NCI-H1048 (cell line): Measurements from ENCODE around the gene MFF.
A peak's percentile ranks its signal among the peaks of the same experiment; 100 is the strongest.
"Not testable (repeated sequence)": the region's sequence is repeated elsewhere in the genome, so short reads cannot be mapped to it uniquely, and the experiment has no call there.

Experiments
- DNase-seq: peaks from one replicate; lab custom pipeline; 2025; lab: John Stamatoyannopoulos, UW

The MFF gene

GRCh38 chr2:227377467-227378351 is 52.7 kb downstream of the MFF start:
- no peak for DNase-seq

DNA sequence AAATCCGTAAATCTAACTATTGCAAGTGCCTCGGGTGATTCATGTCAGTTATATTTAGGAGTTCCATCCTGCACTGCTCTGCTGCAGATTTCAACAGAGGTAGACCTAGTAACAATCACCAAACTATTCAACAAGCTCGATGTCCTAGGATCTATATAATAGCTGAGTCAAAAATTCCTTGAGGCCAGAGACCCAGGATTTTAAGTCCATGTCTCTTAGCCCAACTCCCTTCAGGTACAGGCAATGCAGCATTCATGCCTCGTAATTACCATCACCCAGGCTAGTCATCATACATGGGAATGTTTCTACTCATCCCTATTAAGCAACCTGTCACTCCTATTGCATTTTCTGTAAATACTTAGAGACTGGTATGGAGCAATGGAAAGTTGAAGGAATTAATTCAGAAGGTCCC is 53.3 kb downstream of the MFF start:
- no peak for DNase-seq

- DNase-seq: no peak
Observed at GRCh38 chr2:227379095-227379494, 54.0 kb downstream of the MFF start, which contains the start of gene TM4SF20. TM4SF20 (minus strand) TSS chr2:227379306; CDS start chr2:227379268, 38 bp downstream.

DNA sequence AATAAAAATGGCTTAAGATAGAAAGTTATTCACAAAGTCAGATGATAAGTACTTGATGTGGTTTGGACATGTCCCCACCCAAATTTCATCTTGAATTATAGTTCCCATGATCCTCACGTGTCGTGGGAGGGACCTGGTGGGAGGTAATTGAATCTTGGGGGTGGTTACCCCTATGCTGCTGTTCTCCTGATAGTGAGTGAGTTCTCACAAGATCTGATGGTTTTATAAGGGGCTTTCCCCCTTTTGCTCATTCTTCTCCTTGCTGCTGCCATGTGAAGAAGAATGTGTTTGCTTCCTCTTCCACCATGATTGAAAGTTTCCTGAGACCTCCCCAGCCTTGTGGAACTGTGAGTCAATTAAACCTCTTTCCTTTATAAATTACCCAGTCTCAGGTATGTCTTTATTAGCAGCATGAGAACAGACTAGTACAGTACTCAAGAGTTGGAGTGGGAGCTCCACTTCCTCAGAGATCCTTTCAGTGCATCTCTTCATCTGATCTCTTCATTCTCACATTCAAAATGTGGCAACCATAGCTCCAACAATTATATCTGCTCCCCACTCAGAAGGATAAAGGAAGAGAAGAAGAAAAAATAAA is 57.3 kb downstream of the MFF start:
- not testable (repeated sequence) for DNase-seq

DNA sequence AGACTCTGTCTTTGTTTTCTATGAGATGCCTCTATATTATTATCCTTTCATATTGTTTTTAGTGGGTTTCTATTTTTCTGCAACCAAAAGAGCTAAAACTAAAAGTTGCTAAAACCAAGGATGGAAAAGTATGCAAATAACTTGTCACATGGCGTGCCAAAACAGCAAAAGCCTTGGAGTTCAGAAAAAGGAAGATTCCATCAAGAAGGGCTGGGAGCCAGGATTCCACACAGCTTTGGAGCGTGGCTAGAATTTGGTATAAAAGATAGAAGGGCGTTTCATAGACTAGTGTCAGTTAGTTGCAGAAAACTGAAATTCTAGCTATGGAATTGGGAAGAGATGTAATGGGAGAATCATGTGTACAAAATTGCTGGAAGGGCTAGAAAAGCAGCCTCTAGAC is 58.6 kb downstream of the MFF start:
- DNase-seq: no peak

GRCh38 chr2:227386630-227387029 is 61.6 kb downstream of the MFF start:
- no peak for DNase-seq

DNA sequence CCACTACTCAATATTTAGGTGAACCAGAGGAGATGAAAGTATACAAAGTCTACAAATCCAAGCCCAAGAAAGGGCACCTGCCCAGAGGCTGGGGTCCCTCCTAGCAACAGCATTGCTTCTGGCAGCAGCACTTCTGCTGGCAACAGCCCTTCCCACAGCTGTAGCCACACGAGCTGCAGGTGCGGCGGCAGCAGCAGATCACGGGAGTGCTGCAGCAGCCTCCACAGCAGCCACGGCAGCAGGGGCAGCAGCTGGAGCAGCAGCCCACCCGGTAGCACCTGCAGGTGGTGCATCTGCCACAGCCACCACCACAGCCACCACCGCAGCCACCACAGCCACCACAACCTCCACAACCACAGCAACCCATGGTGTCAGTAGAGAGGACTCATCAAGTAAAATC is 62.5 kb downstream of the MFF start, which contains the start of gene SCYGR1:
Gene SCYGR1, minus strand, starts transcription at position 367 of the 400 bp plus-strand sequence. Its CDS starts 0 bp downstream, at position 367.
- DNase-seq: not testable (repeated sequence)

- no peak for DNase-seq
Observed at GRCh38 chr2:227388537-227389011, 63.5 kb downstream of the MFF start.

DNA sequence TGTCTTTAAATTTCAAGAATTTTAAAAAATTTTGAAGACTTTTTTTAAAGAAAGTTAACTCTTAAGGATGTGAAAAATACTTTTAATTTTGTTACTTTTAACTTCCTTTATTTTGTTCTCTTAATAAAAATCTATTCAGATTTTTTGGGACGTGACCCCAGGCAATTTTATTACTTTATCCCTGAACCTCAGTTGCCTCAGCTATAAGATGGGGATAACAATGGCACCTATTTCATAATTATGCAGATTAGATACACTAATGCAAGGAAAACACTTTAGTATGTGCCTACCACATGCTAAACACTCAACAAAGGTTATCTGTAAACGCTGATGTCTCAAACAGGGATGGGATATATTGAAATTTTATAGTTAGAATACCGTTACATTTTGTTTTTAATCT is 64.2 kb downstream of the MFF start:
- DNase-seq: no peak

GRCh38 chr2:227389661-227390060 is 64.6 kb downstream of the MFF start:
- DNase-seq: no peak

DNA sequence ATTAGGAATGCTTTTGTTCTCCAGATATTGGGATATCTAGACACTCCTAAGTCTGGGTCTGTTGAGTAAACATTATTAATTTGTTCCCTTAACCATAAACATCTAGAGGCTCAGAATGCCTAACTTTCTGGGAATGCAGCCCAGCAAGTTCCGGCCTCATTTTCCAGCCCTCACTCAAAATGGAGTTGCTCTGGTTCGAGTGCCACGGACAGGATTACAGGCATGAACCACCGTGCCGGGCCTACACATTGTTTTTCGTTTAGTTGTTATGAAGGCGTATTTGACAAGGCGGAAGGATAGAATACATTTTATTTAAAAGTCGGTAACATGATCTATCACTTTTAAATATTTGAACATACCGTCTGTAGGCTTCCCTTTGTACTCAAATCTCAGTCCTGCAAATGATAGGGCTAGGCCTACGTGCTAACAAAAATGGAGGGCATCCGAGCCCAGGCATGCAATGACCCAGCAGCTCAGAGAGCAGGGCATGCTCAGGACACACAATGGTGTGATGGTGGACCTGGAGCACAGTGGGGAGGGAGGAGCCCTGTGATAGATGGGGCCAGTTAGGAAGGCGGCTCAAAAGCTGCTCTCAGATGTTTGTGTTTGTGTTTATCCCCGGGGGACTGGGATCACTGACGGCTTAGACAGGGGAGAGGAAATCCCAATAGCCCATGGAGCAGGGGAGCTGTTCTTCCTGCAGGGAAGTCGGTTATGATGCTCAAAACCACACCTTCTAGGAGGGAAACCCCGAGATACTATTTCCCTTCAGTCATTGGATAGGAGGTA is 65.6 kb downstream of the MFF start:
- no peak for DNase-seq

DNA sequence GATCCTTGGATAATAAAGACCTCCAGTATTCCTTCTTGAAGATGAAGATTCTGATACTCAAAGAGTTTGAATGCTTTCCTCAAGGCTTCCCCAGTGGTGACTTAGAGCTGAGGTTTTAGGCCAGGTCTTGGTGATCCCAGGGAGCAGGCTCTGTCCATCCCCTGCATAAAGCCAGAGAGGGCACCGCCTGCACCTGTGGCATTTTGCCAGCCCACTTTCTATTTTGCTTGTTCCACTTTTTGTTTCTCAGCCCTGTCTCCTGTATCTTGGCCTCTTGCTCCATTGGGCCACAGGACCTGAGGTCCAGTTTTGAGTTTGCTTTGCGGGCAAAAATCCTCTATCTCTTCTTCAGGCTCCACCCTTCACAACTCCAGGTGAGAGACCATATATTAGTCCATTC is 69.3 kb downstream of the MFF start:
- DNase-seq: no peak

DNA sequence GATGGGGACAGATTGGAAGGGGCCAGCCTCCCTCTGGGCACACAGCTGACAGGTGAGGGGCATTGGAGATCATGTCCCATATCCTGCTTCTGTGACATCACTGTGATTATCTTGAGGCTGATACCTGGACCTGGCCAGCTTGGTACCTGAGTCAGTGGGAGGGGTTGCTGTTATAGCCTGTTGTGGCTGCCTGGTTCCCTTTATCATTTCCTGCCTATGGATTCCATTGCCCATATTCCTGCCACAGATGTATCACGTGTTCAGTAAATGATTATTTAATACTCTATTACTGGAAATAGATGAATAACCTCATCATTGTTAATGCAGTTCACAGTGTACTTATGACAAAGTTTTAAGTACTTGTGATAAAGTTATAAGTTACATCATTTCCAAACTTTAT is 70.5 kb downstream of the MFF start:
- no peak for DNase-seq

- DNase-seq: no peak
Observed at GRCh38 chr2:227397562-227397961, 72.5 kb downstream of the MFF start.

DNA sequence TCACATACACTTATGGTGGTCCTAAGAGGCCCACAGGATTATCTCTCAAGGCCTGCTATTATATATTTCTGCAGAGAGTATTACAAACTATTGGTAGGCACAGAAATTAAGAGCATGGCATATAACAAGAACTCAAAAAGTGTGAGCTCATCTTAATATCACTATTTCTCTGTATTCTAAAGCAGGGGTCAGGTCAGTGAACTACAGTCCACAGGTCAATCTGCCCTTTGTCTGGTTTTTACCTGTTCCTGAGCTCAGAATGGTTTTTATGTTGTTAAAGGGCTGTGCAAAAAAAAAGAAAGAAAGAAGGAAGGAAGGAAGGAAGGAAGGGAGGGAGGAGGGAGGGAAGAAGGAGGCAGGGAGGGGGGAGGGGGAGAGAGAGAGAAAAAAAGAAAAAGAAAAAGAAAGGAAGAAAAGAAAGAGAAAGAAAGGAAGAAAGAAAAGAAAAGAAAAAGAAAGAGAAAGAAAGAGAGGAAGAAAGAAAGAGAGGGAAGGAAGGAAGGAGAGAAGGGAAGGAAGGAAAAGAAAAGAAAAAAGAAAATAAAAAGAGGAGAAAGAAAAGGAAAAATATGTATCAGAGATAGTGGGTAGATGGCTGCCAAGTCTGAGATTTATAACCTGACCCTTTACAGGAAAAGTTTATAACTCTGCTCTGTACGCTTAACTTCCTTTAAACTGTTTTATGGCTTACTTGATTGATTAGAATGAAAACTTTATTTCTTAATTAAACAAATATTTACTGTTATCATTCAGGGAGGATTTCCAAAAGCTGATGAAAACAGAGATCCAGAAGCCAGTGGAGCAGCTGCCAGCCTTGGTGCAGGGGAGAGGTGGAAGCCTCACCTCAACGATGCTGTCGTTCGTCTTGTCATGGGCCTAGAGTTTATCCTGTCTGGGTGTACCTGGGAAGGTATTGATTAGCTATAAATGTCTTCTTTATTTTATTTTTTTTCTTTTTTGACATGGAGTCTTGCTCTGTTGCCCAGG is 73.9 kb downstream of the MFF start:
- DNase-seq: no peak

- no peak for DNase-seq
Observed at GRCh38 chr2:227401550-227401949, 76.5 kb downstream of the MFF start.

DNA sequence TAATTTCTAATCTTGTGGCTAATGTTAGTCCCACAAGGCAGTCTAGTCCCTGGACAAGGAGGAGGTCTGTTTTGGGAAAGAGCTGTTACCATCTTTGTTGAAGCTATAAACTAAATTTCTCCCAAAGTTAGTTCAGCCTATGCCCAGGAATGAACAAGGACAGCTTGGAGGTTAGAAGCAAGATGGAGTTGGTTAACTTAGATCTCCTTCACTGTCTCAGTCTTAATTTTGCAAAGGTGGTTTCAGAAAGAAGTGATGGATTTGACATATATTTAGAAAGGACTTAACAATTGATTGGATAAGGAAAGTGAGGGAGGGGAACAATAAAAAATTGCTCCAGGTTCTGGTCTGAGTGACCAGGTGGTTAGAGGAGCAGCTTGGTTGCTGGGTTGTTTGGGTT is 77.3 kb downstream of the MFF start:
- no peak for DNase-seq

GRCh38 chr2:227402959-227403358 is 77.9 kb downstream of the MFF start:
- DNase-seq: no peak

DNA sequence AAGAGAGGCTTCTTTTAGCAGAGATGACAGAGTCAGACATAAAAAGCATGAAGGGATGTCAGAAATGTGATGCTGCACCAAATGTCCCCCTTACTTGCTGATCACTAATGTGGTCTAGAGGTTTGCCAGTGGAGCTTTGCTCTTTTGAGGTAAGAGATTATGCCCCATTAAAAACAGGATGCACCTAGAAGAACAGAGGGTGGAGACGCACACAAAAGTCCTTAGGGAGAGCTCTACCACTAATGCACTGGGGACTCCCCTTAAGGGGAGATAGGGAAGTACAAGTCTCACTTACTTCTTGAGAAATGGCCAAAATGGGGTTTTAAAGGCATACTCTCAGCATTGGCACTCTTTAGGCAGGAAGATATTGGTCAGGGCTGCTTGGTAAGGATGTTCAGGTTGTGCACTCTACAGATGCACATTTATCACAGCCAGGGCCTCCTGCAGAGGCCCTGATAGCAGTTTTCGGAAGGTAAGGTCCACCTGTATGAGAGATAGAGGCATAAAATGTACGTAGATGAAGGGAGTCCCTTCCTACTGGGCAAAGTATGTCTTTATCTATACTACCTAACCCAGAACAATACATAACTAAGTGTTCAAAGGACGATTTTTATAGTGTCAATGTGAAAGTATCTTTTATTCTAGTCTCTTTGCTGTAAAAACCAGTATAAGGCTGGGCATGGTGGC is 79.7 kb downstream of the MFF start:
- no peak for DNase-seq

DNA sequence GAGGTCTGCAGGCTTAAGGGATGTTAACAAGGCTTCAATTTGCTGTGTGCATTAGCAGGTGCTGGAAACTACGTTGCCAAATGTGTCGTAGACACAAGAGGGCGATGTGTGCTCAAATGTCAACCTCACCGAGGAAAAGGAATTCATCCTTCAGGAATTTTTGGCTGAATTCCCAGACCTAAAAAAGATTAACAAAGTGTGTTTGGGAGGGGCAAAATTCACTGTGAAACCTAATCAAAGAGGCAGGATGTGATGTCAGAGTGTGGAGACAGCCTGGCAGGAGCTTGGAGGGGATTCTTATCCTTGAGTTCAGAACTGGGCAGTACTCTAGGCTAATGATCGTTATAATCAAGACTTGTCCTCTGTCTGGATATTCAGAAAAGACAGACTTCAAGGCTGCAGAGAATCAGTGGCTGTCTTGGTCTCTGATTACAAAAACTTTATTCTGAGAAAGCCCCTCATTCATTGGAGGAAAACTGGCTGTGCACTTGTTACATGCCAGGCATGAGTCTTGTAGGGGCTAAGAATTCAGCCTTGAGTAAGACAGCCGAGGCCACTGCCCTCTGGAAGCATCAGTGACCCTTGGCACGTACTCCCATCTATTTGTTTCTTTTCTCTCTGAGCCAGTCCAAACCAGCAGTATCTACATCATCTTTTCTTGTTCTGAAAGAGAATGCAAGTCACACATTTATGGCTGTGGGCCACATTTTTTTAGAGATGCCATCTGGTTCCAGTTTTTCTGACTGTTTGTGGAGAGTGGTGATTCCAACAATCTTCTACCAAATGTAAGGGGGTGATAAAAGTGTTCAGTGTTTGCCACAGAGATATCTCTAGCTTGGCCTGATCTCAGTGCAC is 81.4 kb downstream of the MFF start:
- peak; percentile 91 for DNase-seq
